GM12891 (cell line): ENCODE results near the gene C1orf159.

Source experiments
- DNase-seq: peaks from one replicate; pipeline ENCODE4 v3.0.0; 2011; ENCODE audit warnings: low spot score; ENCODE audit not compliant: insufficient read length
- FAIRE-seq: peaks from 2 replicates; lab custom pipeline; 2011; peaks lifted over from hg19 to GRCh38; lab: Jason Lieb, UNC
- PAX5 ChIP-seq: IDR thresholded peaks from 2 replicates; pipeline ENCODE4 v1.6.1; 2011; ENCODE audit warnings: low read length, moderate library complexity, mild to moderate bottlenecking; ENCODE audit not compliant: insufficient read depth, severe bottlenecking
- POLR2A ChIP-seq: IDR thresholded peaks from 2 replicates; pipeline ENCODE4 v1.6.1; 2011; ENCODE audit warnings: low read depth, low read length, control low read depth
- POLR2AphosphoS5 ChIP-seq: IDR thresholded peaks from 2 replicates; pipeline ENCODE4 v1.6.1; 2011; ENCODE audit warnings: low read depth, low read length, control low read depth
- POU2F2 ChIP-seq: IDR thresholded peaks from 2 replicates; pipeline ENCODE4 v1.6.1; 2011; ENCODE audit warnings: low read depth, mild to moderate bottlenecking, control low read depth, low read length, moderate library complexity
- SPI1 ChIP-seq: IDR thresholded peaks from 2 replicates; pipeline ENCODE4 v1.6.1; 2011; ENCODE audit warnings: low read depth, low read length, control low read depth
- TAF1 ChIP-seq: IDR thresholded peaks from 2 replicates; pipeline ENCODE4 v1.6.1; 2011; ENCODE audit warnings: low read depth, low read length, control low read depth

C1orf159 gene

GRCh38 chr1:1035291-1035943 lies 80.5 kb downstream of the C1orf159 start:
- no peak for TF ChIP-seq POLR2A
- TF ChIP-seq PAX5, result no peak
- no peak for TF ChIP-seq SPI1
- no peak for TF ChIP-seq POLR2AphosphoS5
- TF ChIP-seq POU2F2, result no peak
- TF ChIP-seq TAF1, result no peak
- DNase-seq (no peak), FAIRE-seq (no peak)

- FAIRE-seq, result no peak
- TF ChIP-seq POLR2AphosphoS5, result no peak
- TF ChIP-seq POLR2A, result no peak
- TF ChIP-seq PAX5, result no peak
- no peak for TF ChIP-seq TAF1
- TF ChIP-seq SPI1, result no peak
- no peak for TF ChIP-seq POU2F2
- no peak for DNase-seq
Observed at GRCh38 chr1:1034439-1034781, 81.5 kb downstream of the C1orf159 start.

GRCh38 chr1:1033731-1034438 lies 82.0 kb downstream of the C1orf159 start:
- DNase-seq (no peak), FAIRE-seq (no peak)
- TF ChIP-seq POU2F2, result no peak
- no peak for TF ChIP-seq POLR2A
- no peak for TF ChIP-seq SPI1
- TF ChIP-seq TAF1, result no peak
- TF ChIP-seq POLR2AphosphoS5, result no peak
- no peak for TF ChIP-seq PAX5

GRCh38 chr1:1033009-1033587 lies 82.8 kb downstream of the C1orf159 start:
- FAIRE-seq, result peak; percentile 96
- peak; percentile 99 for TF ChIP-seq POU2F2
- no peak for TF ChIP-seq TAF1
- peak; percentile 99 for DNase-seq

GRCh38 chr1:1032424-1032823 lies 83.5 kb downstream of the C1orf159 start:
- DNase-seq, result no peak
- FAIRE-seq, result peak; percentile 66

More at GRCh38 chr1:1032424-1032823, 83.5 kb downstream of the C1orf159 start:
- no peak for TF ChIP-seq POU2F2
- TF ChIP-seq PAX5, result no peak
- TF ChIP-seq SPI1, result no peak
- no peak for TF ChIP-seq TAF1
- no peak for TF ChIP-seq POLR2AphosphoS5
- TF ChIP-seq POLR2A, result no peak
